Endodermal cell (in vitro differentiated cells): ENCODE data around the gene IDS. TPM values are rescaled to one million over a fixed set of nuclear protein-coding genes. Genes with fewer than 3 reads are reported as not detected.

Experiments used
- DNase-seq: peaks from one replicate; pipeline ENCODE4 v3.0.0-alpha.2; 2017
- H3K27ac ChIP-seq: 2 replicates; pipeline ENCODE4 v1.5.1; 2013; ENCODE audit warnings: mild to moderate bottlenecking, low read depth, low read length, moderate library complexity
- H3K27me3 ChIP-seq: 2 replicates; pipeline ENCODE4 v1.6.1; 2013; ENCODE audit warnings: mild to moderate bottlenecking, low read length, moderate library complexity; ENCODE audit not compliant: insufficient read depth, control insufficient read depth, poor library complexity, severe bottlenecking
- H3K36me3 ChIP-seq: 2 replicates; pipeline ENCODE4 v1.7.0; 2013; ENCODE audit warnings: mild to moderate bottlenecking, low read length, moderate library complexity; ENCODE audit not compliant: control insufficient read depth, insufficient read depth
- H3K4me1 ChIP-seq: one replicate; pipeline ENCODE4 v1.7.0; 2013; ENCODE audit warnings: low read length; ENCODE audit not compliant: control insufficient read depth, insufficient read depth
- H3K4me3 ChIP-seq: 2 replicates; pipeline ENCODE4 v1.5.1; 2013; ENCODE audit warnings: mild to moderate bottlenecking, low read length, moderate library complexity
- H3K9ac ChIP-seq: 2 replicates; pipeline ENCODE4 v1.6.1; 2013; ENCODE audit warnings: mild to moderate bottlenecking, low read length, moderate library complexity; ENCODE audit not compliant: poor library complexity, severe bottlenecking; ENCODE audit errors: extremely low read depth
- H3K9me3 ChIP-seq: 2 replicates; pipeline ENCODE4 v1.6.1; 2013; ENCODE audit warnings: mild to moderate bottlenecking, low read length, moderate library complexity; ENCODE audit not compliant: control insufficient read depth
- H3K27ac Mint-ChIP-seq: 2 replicates; pipeline ENCODE4 v1.8.0; 2020; ENCODE audit warnings: mixed read lengths
- H3K27me3 Mint-ChIP-seq: 2 replicates; pipeline ENCODE4 v1.8.0; 2021; ENCODE audit warnings: mild to moderate bottlenecking, mixed read lengths; ENCODE audit not compliant: insufficient read depth
- H3K36me3 Mint-ChIP-seq: 2 replicates; pipeline ENCODE4 v1.8.0; 2020; ENCODE audit warnings: low read depth, mixed read lengths
- H3K4me1 Mint-ChIP-seq: 2 replicates; pipeline ENCODE4 v1.8.0; 2020; ENCODE audit warnings: mixed read lengths
- H3K4me3 Mint-ChIP-seq: 2 replicates; pipeline ENCODE4 v1.8.0; 2020; ENCODE audit warnings: mild to moderate bottlenecking, moderate library complexity, mixed read lengths
- H3K9me3 Mint-ChIP-seq: 2 replicates; pipeline ENCODE4 v1.8.0; 2020; ENCODE audit warnings: mild to moderate bottlenecking, mixed read lengths
- CTCF ChIP-seq: fragments of 200-600 bp; sonication (generic); conservative IDR thresholded peaks from 2 replicates; pipeline ENCODE4 v1.5.0; 2021; ENCODE audit warnings: antibody characterized with exemption, mild to moderate bottlenecking
- WGBS, 2 experiments: methylation state at CpG; one replicate each; pipeline versions ENCODE4 v1.1.5 to v1.1.7; 2013; ENCODE audit warnings: missing lambda C conversion rate in 2 of 2, mixed read lengths in 1 of 2; ENCODE audit not compliant: insufficient coverage in 1 of 2, insufficient read length in 1 of 2; 5-methylcytosine and 5-hydroxymethylcytosine counted together
- total RNA-seq, 2 donors: library from RNA; stranded (reverse); fragmentation: NEBNext Ultra II Directional in 1 of 2; extraction: Animal tissue kit (Norgen Biotek cat#: 25700) in 1 of 2; gene quantifications; 2 replicates in 1 of 2; 3 replicates in 1 of 2; pipeline ENCODE4 v1.2.1, GENCODE V29; 2021

The IDS gene
- total RNA-seq, 2 donors from 2014 or later = 28.2 to 43.9 TPM

DNA sequence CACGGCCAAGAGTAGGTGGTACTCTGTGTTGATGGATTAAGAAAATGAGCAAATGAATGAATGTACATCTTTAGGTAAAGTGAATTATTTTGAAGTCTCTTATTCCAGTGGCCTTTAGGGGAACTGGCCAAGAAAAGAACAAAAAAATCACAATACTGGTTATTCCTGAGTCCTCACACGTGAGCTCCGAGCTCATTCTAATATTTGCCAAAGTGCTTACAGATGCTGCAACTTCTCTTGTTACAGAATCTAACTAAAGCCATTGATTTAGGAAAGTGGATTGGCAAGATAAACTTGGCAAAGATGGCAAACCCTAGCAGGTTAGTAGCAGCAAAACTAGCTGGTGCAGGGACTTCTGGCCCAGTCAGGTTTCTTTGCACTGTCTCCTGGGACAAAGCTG lies 37.6 kb downstream of the IDS start:
- Histone ChIP-seq H3K36me3 (no peaks in the 10 kb centered on the region), H3K9me3 (no peaks in the 10 kb centered on the region), H3K4me3 (no peak overlapping the region), H3K4me1 (no peaks in the 10 kb centered on the region), H3K27ac (no peak overlapping the region), H3K27me3 (no peaks in the 10 kb centered on the region), H3K9ac (no peak overlapping the region)
- Mint-ChIP-seq H3K9me3 (peaks cover 44% of the 10 kb centered on the region), H3K36me3 (no peaks in the 10 kb centered on the region), H3K4me1 (no peaks in the 10 kb centered on the region), H3K4me3 (no peak overlapping the region), H3K27me3 (peaks cover 11% of the 10 kb centered on the region), H3K27ac (no peak overlapping the region)
- WGBS, 2 experiments = 97 to 100% methylated on average over 2 to 3 of the region's 3 CpGs
- no peak for DNase-seq
- TF ChIP-seq CTCF = no peak

DNA sequence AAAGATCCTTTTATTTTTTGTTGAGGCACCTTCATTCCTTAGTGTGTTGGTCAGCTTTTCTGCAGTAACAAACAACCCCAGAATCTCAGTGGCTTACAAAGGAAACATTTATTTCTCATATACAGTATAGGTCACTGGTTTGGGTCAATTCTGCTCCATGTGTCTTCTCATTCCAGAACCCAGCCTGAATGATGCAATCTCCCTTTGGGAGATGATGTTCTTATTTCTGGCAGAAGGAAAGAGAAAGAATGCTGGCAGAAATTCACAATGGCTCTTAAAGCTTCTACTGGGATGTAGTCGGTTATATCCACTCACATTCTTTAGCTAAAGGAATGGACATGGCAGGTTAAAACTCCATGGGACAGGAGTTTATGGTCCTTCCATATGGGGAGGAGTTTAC lies 42.3 kb downstream of the IDS start:
- no peaks in the 10 kb centered on the region for H3K36me3 Mint-ChIP-seq
- TF ChIP-seq CTCF = no peak
- no peaks in the 10 kb centered on the region for H3K27me3 ChIP-seq
- no peaks in the 10 kb centered on the region for H3K36me3 ChIP-seq
- H3K4me3 ChIP-seq = no peak overlapping the region
- H3K4me1 ChIP-seq = no peaks in the 10 kb centered on the region
- no peak overlapping the region for H3K9ac ChIP-seq
- no peaks in the 10 kb centered on the region for H3K4me1 Mint-ChIP-seq
- H3K9me3 ChIP-seq = no peaks in the 10 kb centered on the region
- H3K9me3 Mint-ChIP-seq = peaks cover 38% of the 10 kb centered on the region
- no peak for DNase-seq
- H3K4me3 Mint-ChIP-seq = no peak overlapping the region
- WGBS, 2 experiments = 100% methylated on average over 1 of the region's 1 CpG; no CpG with 5 or more reads in 1 of the 2 experiments
- H3K27me3 Mint-ChIP-seq = no peaks in the 10 kb centered on the region
- H3K27ac Mint-ChIP-seq = no peak overlapping the region
- no peak overlapping the region for H3K27ac ChIP-seq

DNA sequence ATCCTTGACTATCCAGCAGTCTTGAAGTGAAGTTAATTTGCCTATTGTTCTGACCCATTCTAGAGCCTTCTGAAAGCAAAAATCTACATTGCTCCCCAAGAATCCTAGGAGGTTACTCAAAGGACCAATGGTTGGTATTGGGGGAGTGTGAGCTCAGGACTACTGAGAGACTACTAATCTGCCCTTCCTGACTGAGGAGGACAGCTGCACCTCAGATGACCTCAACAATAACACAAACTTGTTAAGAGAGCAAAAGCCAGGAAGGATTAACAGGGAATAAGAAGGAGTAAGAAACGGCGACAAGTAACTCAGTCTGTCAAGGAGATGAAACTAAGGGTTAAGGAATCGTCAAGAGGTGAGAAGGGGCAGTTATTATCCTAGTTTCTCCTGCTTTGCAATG lies 43.4 kb downstream of the IDS start:
- no peaks in the 10 kb centered on the region for H3K9me3 ChIP-seq
- Mint-ChIP-seq H3K27ac (no peak overlapping the region), H3K4me1 (no peaks in the 10 kb centered on the region), H3K9me3 (peaks cover 34% of the 10 kb centered on the region), H3K27me3 (no peaks in the 10 kb centered on the region), H3K4me3 (no peak overlapping the region), H3K36me3 (no peaks in the 10 kb centered on the region)
- DNase-seq = no peak
- no peaks in the 10 kb centered on the region for H3K4me1 ChIP-seq
- no peaks in the 10 kb centered on the region for H3K36me3 ChIP-seq
- H3K27ac ChIP-seq = no peak overlapping the region
- WGBS, 2 experiments = 93% methylated on average over 3 of the region's 3 CpGs; no CpG with 5 or more reads in 1 of the 2 experiments
- no peak overlapping the region for H3K9ac ChIP-seq
- no peak for TF ChIP-seq CTCF
- no peaks in the 10 kb centered on the region for H3K27me3 ChIP-seq
- H3K4me3 ChIP-seq = no peak overlapping the region
